ENCODE results near the gene MYO3A. TPM values are rescaled to one million over a fixed set of nuclear protein-coding genes. Genes with fewer than 3 reads are reported as not detected.

MYO3A gene
- total and polyA plus RNA-seq, 2 experiments from 2014 or later: 3.0 to 10.7 TPM

DNA sequence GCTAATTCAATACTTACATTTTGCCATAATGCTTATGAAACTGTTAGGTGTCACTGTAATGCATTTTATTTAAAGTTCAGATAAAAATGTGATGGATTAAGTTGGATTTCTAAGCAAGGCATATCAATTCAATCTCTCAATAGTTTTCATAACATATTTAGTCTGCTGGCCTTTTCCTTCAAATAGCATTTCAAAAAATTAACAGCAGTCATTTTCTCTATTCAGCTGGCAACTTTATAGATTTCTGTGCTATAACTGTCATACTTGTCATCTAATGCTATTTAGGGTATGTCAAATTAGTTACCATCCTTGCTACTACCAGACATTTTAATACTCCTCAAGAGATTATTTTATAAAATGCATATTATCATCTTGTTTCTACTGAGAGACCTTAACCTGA lies 286.9 kb downstream of the MYO3A start:
- H3K27ac ChIP-seq (ENCODE audit: low read depth): no peak overlapping the region
- no peaks in the 10 kb centered on the region for H3K9me2 ChIP-seq (ENCODE audit: insufficient read depth)
- H4K20me1 ChIP-seq (replicated peaks; ENCODE audit: insufficient read depth): no peaks in the 10 kb centered on the region
- H3K4me1 Mint-ChIP-seq: peaks cover 40% of the 10 kb centered on the region
- no peak overlapping the region for H3K27ac Mint-ChIP-seq
- peaks cover 51% of the 10 kb centered on the region for H3K27me3 Mint-ChIP-seq (ENCODE audit: insufficient read depth, low read depth, poor library complexity)
- H3K4me2 ChIP-seq: 0 out of 2 replicates have a peak overlapping the region, but pooled peaks have one; percentile 12
- H3F3A ChIP-seq (replicated peaks; ENCODE audit: low read depth): peaks cover 6% of the 10 kb centered on the region; the same call in 1 of the 2 replicates
- H3K36me3 Mint-ChIP-seq (ENCODE audit: low read depth): no peaks in the 10 kb centered on the region; the same call in 2 of the 3 replicates
- H2AFZ ChIP-seq: no peak overlapping the region
- peaks cover 36% of the 10 kb centered on the region for H3K4me1 ChIP-seq (ENCODE audit: insufficient read depth)
- DNase-seq (ENCODE audit: low spot score): no peak
- H3K79me2 ChIP-seq (replicated peaks; ENCODE audit: insufficient read depth): no peaks in the 10 kb centered on the region
- H3K4me3 ChIP-seq: no peak overlapping the region
- ATAC-seq: no peak
- peaks cover 65% of the 10 kb centered on the region for H3K27me3 ChIP-seq (ENCODE audit: insufficient read depth)
- no peak overlapping the region for H3K4me3 Mint-ChIP-seq
- H3K36me3 ChIP-seq (ENCODE audit: insufficient read depth): no peaks in the 10 kb centered on the region
- H3K9me3 Mint-ChIP-seq: no peaks in the 10 kb centered on the region
- TF ChIP-seq, protein P1, sequence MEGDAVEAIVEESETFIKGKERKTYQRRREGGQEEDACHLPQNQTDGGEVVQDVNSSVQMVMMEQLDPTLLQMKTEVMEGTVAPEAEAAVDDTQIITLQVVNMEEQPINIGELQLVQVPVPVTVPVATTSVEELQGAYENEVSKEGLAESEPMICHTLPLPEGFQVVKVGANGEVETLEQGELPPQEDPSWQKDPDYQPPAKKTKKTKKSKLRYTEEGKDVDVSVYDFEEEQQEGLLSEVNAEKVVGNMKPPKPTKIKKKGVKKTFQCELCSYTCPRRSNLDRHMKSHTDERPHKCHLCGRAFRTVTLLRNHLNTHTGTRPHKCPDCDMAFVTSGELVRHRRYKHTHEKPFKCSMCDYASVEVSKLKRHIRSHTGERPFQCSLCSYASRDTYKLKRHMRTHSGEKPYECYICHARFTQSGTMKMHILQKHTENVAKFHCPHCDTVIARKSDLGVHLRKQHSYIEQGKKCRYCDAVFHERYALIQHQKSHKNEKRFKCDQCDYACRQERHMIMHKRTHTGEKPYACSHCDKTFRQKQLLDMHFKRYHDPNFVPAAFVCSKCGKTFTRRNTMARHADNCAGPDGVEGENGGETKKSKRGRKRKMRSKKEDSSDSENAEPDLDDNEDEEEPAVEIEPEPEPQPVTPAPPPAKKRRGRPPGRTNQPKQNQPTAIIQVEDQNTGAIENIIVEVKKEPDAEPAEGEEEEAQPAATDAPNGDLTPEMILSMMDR (conservative IDR thresholded peaks at IDR 0.05; ENCODE audit: low read depth in 2 of 2): no peak
- TF ChIP-seq EZH2phosphoT487 (IDR thresholded peaks at IDR 0.05; ENCODE audit: unreplicated experiment) (no peak), EZH2 (IDR thresholded peaks at IDR 0.05; ENCODE audit: low read depth, unreplicated experiment) (no peak), JUNB (IDR thresholded peaks at IDR 0.05; ENCODE audit: unreplicated experiment) (no peak), ZNF114 (CRISPR knock-in tag; IDR thresholded peaks at IDR 0.05) (no peak), ZNF331 (CRISPR knock-in tag; IDR thresholded peaks at IDR 0.05; ENCODE audit: low read depth) (no peak), STAT1 (IDR thresholded peaks at IDR 0.05; ENCODE audit: unreplicated experiment) (no peak), CREB1 (CRISPR knock-in tag; IDR thresholded peaks at IDR 0.05; ENCODE audit: low read depth) (no peak), NANOG (IDR thresholded peaks at IDR 0.05; ENCODE audit: borderline replicate concordance) (no peak), POLR2AphosphoS5 (IDR thresholded peaks at IDR 0.05; ENCODE audit: low read depth) (no peak)
- TF ChIP-seq, protein P2, sequence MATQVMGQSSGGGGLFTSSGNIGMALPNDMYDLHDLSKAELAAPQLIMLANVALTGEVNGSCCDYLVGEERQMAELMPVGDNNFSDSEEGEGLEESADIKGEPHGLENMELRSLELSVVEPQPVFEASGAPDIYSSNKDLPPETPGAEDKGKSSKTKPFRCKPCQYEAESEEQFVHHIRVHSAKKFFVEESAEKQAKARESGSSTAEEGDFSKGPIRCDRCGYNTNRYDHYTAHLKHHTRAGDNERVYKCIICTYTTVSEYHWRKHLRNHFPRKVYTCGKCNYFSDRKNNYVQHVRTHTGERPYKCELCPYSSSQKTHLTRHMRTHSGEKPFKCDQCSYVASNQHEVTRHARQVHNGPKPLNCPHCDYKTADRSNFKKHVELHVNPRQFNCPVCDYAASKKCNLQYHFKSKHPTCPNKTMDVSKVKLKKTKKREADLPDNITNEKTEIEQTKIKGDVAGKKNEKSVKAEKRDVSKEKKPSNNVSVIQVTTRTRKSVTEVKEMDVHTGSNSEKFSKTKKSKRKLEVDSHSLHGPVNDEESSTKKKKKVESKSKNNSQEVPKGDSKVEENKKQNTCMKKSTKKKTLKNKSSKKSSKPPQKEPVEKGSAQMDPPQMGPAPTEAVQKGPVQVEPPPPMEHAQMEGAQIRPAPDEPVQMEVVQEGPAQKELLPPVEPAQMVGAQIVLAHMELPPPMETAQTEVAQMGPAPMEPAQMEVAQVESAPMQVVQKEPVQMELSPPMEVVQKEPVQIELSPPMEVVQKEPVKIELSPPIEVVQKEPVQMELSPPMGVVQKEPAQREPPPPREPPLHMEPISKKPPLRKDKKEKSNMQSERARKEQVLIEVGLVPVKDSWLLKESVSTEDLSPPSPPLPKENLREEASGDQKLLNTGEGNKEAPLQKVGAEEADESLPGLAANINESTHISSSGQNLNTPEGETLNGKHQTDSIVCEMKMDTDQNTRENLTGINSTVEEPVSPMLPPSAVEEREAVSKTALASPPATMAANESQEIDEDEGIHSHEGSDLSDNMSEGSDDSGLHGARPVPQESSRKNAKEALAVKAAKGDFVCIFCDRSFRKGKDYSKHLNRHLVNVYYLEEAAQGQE (IDR thresholded peaks at IDR 0.05; ENCODE audit: unreplicated experiment): no peak
- TF ChIP-seq, protein P3, sequence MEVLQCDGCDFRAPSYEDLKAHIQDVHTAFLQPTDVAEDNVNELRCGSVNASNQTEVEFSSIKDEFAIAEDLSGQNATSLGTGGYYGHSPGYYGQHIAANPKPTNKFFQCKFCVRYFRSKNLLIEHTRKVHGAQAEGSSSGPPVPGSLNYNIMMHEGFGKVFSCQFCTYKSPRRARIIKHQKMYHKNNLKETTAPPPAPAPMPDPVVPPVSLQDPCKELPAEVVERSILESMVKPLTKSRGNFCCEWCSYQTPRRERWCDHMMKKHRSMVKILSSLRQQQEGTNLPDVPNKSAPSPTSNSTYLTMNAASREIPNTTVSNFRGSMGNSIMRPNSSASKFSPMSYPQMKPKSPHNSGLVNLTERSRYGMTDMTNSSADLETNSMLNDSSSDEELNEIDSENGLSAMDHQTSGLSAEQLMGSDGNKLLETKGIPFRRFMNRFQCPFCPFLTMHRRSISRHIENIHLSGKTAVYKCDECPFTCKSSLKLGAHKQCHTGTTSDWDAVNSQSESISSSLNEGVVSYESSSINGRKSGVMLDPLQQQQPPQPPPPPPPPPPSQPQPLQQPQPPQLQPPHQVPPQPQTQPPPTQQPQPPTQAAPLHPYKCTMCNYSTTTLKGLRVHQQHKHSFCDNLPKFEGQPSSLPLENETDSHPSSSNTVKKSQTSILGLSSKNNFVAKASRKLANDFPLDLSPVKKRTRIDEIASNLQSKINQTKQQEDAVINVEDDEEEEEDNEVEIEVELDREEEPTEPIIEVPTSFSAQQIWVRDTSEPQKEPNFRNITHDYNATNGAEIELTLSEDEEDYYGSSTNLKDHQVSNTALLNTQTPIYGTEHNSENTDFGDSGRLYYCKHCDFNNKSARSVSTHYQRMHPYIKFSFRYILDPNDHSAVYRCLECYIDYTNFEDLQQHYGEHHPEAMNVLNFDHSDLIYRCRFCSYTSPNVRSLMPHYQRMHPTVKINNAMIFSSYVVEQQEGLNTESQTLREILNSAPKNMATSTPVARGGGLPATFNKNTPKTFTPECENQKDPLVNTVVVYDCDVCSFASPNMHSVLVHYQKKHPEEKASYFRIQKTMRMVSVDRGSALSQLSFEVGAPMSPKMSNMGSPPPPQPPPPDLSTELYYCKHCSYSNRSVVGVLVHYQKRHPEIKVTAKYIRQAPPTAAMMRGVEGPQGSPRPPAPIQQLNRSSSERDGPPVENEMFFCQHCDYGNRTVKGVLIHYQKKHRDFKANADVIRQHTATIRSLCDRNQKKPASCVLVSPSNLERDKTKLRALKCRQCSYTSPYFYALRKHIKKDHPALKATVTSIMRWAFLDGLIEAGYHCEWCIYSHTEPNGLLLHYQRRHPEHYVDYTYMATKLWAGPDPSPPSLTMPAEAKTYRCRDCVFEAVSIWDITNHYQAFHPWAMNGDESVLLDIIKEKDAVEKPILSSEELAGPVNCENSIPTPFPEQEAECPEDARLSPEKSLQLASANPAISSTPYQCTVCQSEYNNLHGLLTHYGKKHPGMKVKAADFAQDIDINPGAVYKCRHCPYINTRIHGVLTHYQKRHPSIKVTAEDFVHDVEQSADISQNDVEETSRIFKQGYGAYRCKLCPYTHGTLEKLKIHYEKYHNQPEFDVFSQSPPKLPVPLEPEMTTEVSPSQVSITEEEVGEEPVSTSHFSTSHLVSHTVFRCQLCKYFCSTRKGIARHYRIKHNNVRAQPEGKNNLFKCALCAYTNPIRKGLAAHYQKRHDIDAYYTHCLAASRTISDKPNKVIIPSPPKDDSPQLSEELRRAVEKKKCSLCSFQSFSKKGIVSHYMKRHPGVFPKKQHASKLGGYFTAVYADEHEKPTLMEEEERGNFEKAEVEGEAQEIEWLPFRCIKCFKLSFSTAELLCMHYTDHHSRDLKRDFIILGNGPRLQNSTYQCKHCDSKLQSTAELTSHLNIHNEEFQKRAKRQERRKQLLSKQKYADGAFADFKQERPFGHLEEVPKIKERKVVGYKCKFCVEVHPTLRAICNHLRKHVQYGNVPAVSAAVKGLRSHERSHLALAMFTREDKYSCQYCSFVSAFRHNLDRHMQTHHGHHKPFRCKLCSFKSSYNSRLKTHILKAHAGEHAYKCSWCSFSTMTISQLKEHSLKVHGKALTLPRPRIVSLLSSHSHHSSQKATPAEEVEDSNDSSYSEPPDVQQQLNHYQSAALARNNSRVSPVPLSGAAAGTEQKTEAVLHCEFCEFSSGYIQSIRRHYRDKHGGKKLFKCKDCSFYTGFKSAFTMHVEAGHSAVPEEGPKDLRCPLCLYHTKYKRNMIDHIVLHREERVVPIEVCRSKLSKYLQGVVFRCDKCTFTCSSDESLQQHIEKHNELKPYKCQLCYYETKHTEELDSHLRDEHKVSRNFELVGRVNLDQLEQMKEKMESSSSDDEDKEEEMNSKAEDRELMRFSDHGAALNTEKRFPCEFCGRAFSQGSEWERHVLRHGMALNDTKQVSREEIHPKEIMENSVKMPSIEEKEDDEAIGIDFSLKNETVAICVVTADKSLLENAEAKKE (CRISPR knock-in tag; IDR thresholded peaks at IDR 0.05): no peak
- TF ChIP-seq, protein P4, sequence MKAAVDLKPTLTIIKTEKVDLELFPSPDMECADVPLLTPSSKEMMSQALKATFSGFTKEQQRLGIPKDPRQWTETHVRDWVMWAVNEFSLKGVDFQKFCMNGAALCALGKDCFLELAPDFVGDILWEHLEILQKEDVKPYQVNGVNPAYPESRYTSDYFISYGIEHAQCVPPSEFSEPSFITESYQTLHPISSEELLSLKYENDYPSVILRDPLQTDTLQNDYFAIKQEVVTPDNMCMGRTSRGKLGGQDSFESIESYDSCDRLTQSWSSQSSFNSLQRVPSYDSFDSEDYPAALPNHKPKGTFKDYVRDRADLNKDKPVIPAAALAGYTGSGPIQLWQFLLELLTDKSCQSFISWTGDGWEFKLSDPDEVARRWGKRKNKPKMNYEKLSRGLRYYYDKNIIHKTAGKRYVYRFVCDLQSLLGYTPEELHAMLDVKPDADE (IDR thresholded peaks at IDR 0.05): no peak
